Upper lobe of left lung (tissue), 6 donors: Measurements from ENCODE around the gene DYNLT2. TPM values are rescaled to one million over a fixed set of nuclear protein-coding genes. Genes with fewer than 3 reads are reported as not detected.

Source experiments
- ATAC-seq, 2 donors: fragments of 200-7000 bp; cut with Tn5 transposase; one replicate each; pipeline ENCODE4 v1.9.1; 2022; ENCODE audit warnings: mild to moderate bottlenecking in 2 of 2, moderate library complexity in 2 of 2; ENCODE audit not compliant: low FRiP score in 2 of 2
- DNase-seq, 2 donors: peaks; one replicate each; pipeline ENCODE4 v3.0.0-alpha.2; 2019 to 2020
- H3K27ac ChIP-seq, 4 donors: fragments of 200-600 bp; sonication (generic); one replicate each; pipeline ENCODE4 v1.5.1; 2016 to 2019
- H3K27me3 ChIP-seq, 4 donors: fragments of 200-600 bp; sonication (generic); one replicate each; pipeline ENCODE4 v1.5.1; 2017 to 2019
- H3K36me3 ChIP-seq, 4 donors: fragments of 200-600 bp; sonication (generic); one replicate each; pipeline ENCODE4 v1.5.1; 2016 to 2019
- H3K4me1 ChIP-seq, 4 donors: fragments of 200-600 bp; sonication (generic); one replicate each; pipeline ENCODE4 v1.5.1; 2018 to 2019
- H3K4me3 ChIP-seq, 4 donors: fragments of 200-600 bp; sonication (generic); one replicate each; pipeline ENCODE4 v1.5.1; 2017 to 2019; ENCODE audit warnings: mild to moderate bottlenecking in 2 of 4, moderate library complexity in 1 of 4
- H3K9me3 ChIP-seq, 4 donors: fragments of 200-600 bp; sonication (generic); one replicate each; pipeline ENCODE4 v1.5.1; 2018 to 2019
- EP300 ChIP-seq, 4 donors: sonication (generic); formaldehyde crosslinking; IDR thresholded peaks; one replicate each; pipeline ENCODE4 v1.5.1; 2017; ENCODE audit warnings: antibody characterized with exemption in 4 of 4, control low read depth in 2 of 4
- POLR2A ChIP-seq, 4 donors: fragments of 450-650 bp; IDR thresholded peaks; one replicate each; pipeline ENCODE4 v1.5.1; 2016 to 2017; ENCODE audit warnings: antibody characterized with exemption in 4 of 4, mild to moderate bottlenecking in 2 of 4
- POLR2AphosphoS5 ChIP-seq, 2 donors: sonication (generic); formaldehyde crosslinking; IDR thresholded peaks; one replicate each; pipeline ENCODE4 v1.5.1; 2017; ENCODE audit warnings: antibody characterized with exemption in 2 of 2
- WGBS, 2 donors: methylation state at CpG; one replicate each; pipeline ENCODE4 v1.1.5; 2017 to 2018; 5-methylcytosine and 5-hydroxymethylcytosine counted together
- total RNA-seq, 6 donors: library from RNA; depleted of rRNA in 4 of 6; stranded (reverse); fragments of >200 nt in 4 of 6; gene quantifications; one replicate each; pipeline versions ENCODE4 v1.1.0 to v1.2.1, GENCODE V29; 2016 to 2021
- TF ChIP-seq, protein P1 (sequence below), 6 experiments: fragments of 450-650 bp in 4 of 6; fragments of 200-600 bp in 2 of 6; sonication (generic) in 2 of 6; IDR thresholded peaks; one replicate each; pipeline ENCODE4 v1.5.1; 2016 to 2019; ENCODE audit warnings: antibody characterized with exemption in 6 of 6
- donor health status: DM: no; HTN: no; CAD: no; lungs with moderate emphysema.
- donor health status: DM: no; HTN: yes; CAD: no; lungs with severe emphysema.

DYNLT2 gene
- total RNA-seq, 6 donors from 2014 or later: 0.89 to 6.3 (median 1.2) TPM

DNA sequence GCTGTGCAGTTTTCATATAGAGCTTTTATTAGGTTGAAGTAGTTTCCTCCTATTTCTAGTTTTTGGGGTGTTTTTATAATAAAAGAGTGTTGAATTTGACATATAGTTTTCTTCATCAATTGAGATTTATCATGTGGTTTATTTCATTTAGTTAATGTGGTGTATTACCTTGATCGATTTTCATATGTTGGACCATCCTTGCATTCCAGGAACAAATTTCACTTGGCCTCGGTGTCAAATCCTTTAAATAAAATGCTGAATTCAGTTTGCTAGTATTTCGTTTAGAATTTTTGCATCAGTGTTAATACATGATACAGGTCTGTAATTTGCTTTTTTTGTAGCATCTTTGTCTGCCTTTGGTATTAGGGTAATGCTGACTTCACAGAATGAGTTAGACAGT is 6.0 kb downstream of the DYNLT2 start:
- DNase-seq (no peak), ATAC-seq (no peak)
- Histone ChIP-seq H3K27me3 (no peaks in the 10 kb centered on the region), H3K36me3 (no peaks in the 10 kb centered on the region), H3K4me1 (peaks cover 4 to 10% (median 6%) of the 10 kb centered on the region in 4 donors), H3K4me3 (no peak overlapping the region), H3K9me3 (peaks cover 0 to 2% (median 0%) of the 10 kb centered on the region in 4 donors), H3K27ac (no peak overlapping the region)
- TF ChIP-seq POLR2AphosphoS5 (IDR thresholded peaks at IDR 0.05) (no peak), POLR2A (IDR thresholded peaks at IDR 0.05) (no peak), EP300 (IDR thresholded peaks at IDR 0.05) (no peak)
- TF ChIP-seq, protein P1, sequence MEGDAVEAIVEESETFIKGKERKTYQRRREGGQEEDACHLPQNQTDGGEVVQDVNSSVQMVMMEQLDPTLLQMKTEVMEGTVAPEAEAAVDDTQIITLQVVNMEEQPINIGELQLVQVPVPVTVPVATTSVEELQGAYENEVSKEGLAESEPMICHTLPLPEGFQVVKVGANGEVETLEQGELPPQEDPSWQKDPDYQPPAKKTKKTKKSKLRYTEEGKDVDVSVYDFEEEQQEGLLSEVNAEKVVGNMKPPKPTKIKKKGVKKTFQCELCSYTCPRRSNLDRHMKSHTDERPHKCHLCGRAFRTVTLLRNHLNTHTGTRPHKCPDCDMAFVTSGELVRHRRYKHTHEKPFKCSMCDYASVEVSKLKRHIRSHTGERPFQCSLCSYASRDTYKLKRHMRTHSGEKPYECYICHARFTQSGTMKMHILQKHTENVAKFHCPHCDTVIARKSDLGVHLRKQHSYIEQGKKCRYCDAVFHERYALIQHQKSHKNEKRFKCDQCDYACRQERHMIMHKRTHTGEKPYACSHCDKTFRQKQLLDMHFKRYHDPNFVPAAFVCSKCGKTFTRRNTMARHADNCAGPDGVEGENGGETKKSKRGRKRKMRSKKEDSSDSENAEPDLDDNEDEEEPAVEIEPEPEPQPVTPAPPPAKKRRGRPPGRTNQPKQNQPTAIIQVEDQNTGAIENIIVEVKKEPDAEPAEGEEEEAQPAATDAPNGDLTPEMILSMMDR (IDR thresholded peaks at IDR 0.05): no peak
- WGBS, 2 donors: 88 to 92% methylated on average over 3 of the region's 3 CpGs

DNA sequence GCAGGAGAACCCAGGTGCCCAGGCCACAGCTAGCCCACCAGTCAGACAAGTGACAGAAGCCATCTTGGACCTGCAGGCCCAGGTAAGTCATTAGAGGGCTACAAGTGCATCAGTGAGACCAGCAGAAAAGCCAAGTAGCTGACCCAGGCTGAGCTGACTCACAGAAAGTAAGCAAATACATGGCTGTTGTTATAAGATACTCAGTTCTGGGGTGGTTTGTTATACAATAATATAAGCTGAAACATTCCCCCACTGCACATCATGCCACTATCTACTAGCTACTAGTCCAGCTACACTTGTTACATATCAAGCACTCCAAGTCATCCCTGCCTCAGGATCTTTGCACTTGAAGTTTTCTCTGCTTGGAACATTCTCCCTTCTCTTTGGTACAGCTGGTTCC is 10.0 kb downstream of the DYNLT2 start:
- no peak for ATAC-seq

DNA sequence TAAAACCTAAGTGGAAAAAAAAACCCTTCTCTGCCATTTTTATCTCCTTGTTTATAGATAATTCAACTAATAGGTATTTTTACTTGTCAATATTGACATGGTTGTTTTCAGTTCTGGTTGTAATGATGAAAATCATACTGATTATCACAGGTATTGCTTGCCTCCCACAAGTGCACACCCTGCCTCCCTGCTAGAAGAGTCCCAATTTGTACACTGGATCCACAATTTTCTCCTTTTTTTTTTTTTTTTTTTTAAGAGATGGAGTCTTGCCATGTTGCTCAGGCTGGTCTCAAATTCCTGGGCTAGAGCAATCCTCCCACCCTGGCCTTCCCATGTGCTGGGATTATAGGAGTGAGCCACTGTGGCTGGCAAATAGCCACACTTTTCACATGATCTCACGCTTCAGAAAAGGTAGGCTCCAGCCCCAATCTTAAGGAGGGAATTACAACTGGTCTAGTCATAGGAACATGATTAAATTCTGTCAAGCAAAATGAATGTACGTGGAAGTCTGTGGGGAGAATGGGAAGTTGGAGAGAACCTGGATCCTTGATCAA is 12.3 kb downstream of the DYNLT2 start:
- H3K4me3 ChIP-seq: no peak overlapping the region
- no peak for DNase-seq
- no peaks in the 10 kb centered on the region for H3K9me3 ChIP-seq
- TF ChIP-seq EP300 (IDR thresholded peaks at IDR 0.05) (no peak), POLR2AphosphoS5 (IDR thresholded peaks at IDR 0.05) (no peak)
- no peak overlapping the region for H3K27ac ChIP-seq
- H3K36me3 ChIP-seq: no peaks in the 10 kb centered on the region
- 80 to 89% methylated on average over 2 of the region's 2 CpGs for WGBS, 2 donors
- ATAC-seq: no peak
- H3K27me3 ChIP-seq: no peaks in the 10 kb centered on the region
- no peaks in the 10 kb centered on the region for H3K4me1 ChIP-seq

More for the DNA sequence above, 10.0 kb downstream of the DYNLT2 start:
- TF ChIP-seq EP300 (IDR thresholded peaks at IDR 0.05) (no peak), POLR2A (IDR thresholded peaks at IDR 0.05) (no peak), POLR2AphosphoS5 (IDR thresholded peaks at IDR 0.05) (no peak)
- TF ChIP-seq, protein P1 (IDR thresholded peaks at IDR 0.05): no peak
- no peaks in the 10 kb centered on the region for H3K4me1 ChIP-seq
- peaks cover 0 to 2% (median 0%) of the 10 kb centered on the region in 4 donors for H3K9me3 ChIP-seq
- DNase-seq: no peak
- no peak overlapping the region for H3K27ac ChIP-seq
- no peaks in the 10 kb centered on the region for H3K27me3 ChIP-seq
- H3K4me3 ChIP-seq: no peak overlapping the region
- no peaks in the 10 kb centered on the region for H3K36me3 ChIP-seq

DNA sequence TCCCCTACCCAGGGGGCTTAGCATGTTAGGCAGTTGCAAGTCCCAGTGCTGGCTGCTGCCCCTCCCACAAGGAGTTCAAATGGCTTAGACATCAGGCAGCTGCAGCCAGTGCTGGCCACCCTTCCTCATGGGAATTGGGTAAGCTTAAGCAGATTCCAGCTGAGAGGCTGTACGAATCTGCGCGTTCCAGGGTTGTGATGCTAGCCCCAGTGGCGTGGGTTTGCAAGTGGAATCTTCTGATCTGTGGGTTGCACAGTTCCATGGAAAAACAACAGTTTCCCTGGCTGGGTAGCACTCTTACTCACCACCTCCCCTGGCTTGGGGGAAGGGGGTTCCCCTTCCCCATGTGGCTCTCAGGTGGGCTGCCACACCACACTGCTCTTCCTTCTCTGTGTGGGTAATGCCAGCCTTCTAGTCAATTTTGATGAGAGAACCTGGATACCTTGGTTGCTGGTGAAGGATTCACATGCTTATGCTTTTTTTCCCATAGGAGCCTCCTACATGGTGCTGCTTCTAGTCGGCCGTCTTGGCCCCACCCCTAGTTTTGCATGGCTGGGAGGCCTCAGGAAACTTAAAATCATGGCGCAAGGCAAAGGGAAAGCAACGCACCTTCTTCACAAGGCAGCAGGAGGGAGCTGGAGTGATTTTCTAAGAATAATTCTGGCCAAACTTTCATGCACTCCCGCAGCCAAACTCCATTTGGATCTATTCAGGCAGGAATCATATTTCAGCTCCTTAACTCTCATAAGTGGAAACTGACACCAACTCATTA is 13.0 kb downstream of the DYNLT2 start:
- no peak for TF ChIP-seq POLR2A (IDR thresholded peaks at IDR 0.05)
- TF ChIP-seq, protein P1 (IDR thresholded peaks at IDR 0.05): no peak
- no peak for TF ChIP-seq EP300 (IDR thresholded peaks at IDR 0.05)
- no peak for TF ChIP-seq POLR2AphosphoS5 (IDR thresholded peaks at IDR 0.05)
- Histone ChIP-seq H3K27ac (no peak overlapping the region), H3K4me1 (no peaks in the 10 kb centered on the region), H3K36me3 (no peaks in the 10 kb centered on the region), H3K27me3 (no peaks in the 10 kb centered on the region), H3K9me3 (no peaks in the 10 kb centered on the region), H3K4me3 (no peak overlapping the region)
- ATAC-seq (peak in 1 of 2 donors; percentile 49), DNase-seq (no peak)
- WGBS, 2 donors: 71 to 79% methylated on average over 9 of the region's 9 CpGs

DNA sequence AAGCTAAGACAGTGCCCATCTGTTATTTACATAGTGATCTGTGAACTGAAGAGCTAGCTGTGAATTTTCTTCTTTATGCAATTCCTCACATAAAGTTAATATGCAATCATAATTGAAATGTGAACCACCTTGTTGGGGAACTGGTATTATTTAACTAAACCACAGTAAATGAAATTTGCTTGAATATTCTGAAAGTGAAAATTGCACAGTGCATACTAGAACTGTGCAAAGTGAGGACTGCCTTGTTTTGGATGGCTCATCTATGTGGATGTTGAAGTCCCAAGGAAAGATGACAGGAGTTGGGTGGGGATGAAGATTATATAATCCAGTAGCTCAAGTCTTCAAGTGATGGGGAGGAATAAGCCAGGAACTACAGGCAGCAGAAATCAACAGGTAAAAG is 21.4 kb downstream of the DYNLT2 start:
- DNase-seq (no peak), ATAC-seq (no peak)
- Histone ChIP-seq H3K27me3 (no peaks in the 10 kb centered on the region), H3K4me1 (peaks cover 0 to 9% (median 5%) of the 10 kb centered on the region in 4 donors), H3K36me3 (no peaks in the 10 kb centered on the region), H3K9me3 (no peaks in the 10 kb centered on the region), H3K27ac (no peak overlapping the region), H3K4me3 (no peak overlapping the region)
- TF ChIP-seq EP300 (IDR thresholded peaks at IDR 0.05): no peak
- TF ChIP-seq POLR2AphosphoS5 (IDR thresholded peaks at IDR 0.05): no peak
- TF ChIP-seq, protein P1 (IDR thresholded peaks at IDR 0.05): no peak
- TF ChIP-seq POLR2A (IDR thresholded peaks at IDR 0.05): no peak
